Lung (tissue), 12 donors: ENCODE data around the gene HLA-DMA. TPM values are rescaled to one million over a fixed set of nuclear protein-coding genes. Genes with fewer than 3 reads are reported as not detected.

Source experiments
- ATAC-seq: fragments of 200-7000 bp; cut with Tn5 transposase; one replicate; pipeline ENCODE4 v1.9.1; 2020; ENCODE audit warnings: moderate number of reproducible peaks; ENCODE audit not compliant: insufficient read depth, low FRiP score
- DNase-seq, 3 donors: peaks; one replicate each; pipeline ENCODE4 v3.0.0-alpha.2; 2013 to 2017
- H3K27ac ChIP-seq, 2 donors: one replicate each; pipeline ENCODE4 v1.5.1; 2013; ENCODE audit warnings: mild to moderate bottlenecking in 2 of 2, moderate library complexity in 2 of 2, control low read depth in 1 of 2, inconsistent platforms in 1 of 2, low read depth in 1 of 2, low read length in 1 of 2
- H3K27me3 ChIP-seq, 3 donors: one replicate each; pipeline ENCODE4 v1.5.1; 2013; ENCODE audit warnings: low read length in 2 of 3; ENCODE audit not compliant: control insufficient read depth in 3 of 3, insufficient read depth in 3 of 3
- H3K36me3 ChIP-seq, 4 donors: one replicate each; pipeline ENCODE4 v1.5.1; 2013; ENCODE audit warnings: low read length in 4 of 4, mild to moderate bottlenecking in 1 of 4, moderate library complexity in 1 of 4; ENCODE audit not compliant: control insufficient read depth in 4 of 4, insufficient read depth in 4 of 4
- H3K4me1 ChIP-seq, 5 donors: one replicate each; pipeline ENCODE4 v1.5.1; 2013; ENCODE audit warnings: low read length in 5 of 5, mild to moderate bottlenecking in 2 of 5, moderate library complexity in 1 of 5; ENCODE audit not compliant: control insufficient read depth in 5 of 5, insufficient read depth in 5 of 5
- H3K4me3 ChIP-seq: one replicate; pipeline ENCODE4 v1.5.1; 2013; ENCODE audit warnings: mild to moderate bottlenecking, control low read depth, moderate library complexity
- H3K9ac ChIP-seq, 2 donors: one replicate each; pipeline ENCODE4 v1.5.1; 2013; ENCODE audit warnings: low read length in 2 of 2, control low read depth in 1 of 2; ENCODE audit not compliant: insufficient read depth in 1 of 2
- H3K9me3 ChIP-seq, 4 donors: one replicate each; pipeline ENCODE4 v1.5.1; 2013; ENCODE audit warnings: low read length in 3 of 4, mild to moderate bottlenecking in 1 of 4, moderate library complexity in 1 of 4; ENCODE audit not compliant: control insufficient read depth in 4 of 4, insufficient read depth in 3 of 4
- CTCF ChIP-seq: IDR thresholded peaks from 2 replicates; pipeline ENCODE4 v1.5.1; 2012; ENCODE audit warnings: mild to moderate bottlenecking; ENCODE audit errors: control extremely low read depth, extremely low read depth
- WGBS, 2 donors: extraction: QIAGEN DNeasy Blood & Tissue Kit; methylation state at CpG; one replicate each; pipeline ENCODE4 v1.1.7; 2013; 5-methylcytosine and 5-hydroxymethylcytosine counted together
- polyA plus RNA-seq, 2 donors: library from polyadenylated mRNA; stranded (reverse); fragments of 200-250 nt; gene quantifications; one replicate each; pipeline ENCODE4 v1.2.1, GENCODE V29; 2013
- total RNA-seq, 2 donors: library from RNA; depleted of rRNA in 1 of 2; stranded (reverse); fragments of >200 nt in 1 of 2; gene quantifications; one replicate each; pipeline ENCODE4 v1.2.1, GENCODE V29; 2014 to 2021
- donor health status: control.
- donor health status: control.
- donor health status: Bipolar disorder and iron deficiency.
- donor health status: healthy.
- donor health status: DM: yes; HTN: yes; CAD: no.

The HLA-DMA gene
- total and polyA plus RNA-seq, 4 donors: 76.8 to 240 (median 118) TPM

GRCh38 chr6:32983493-32983848 lies 30.6 kb upstream of the HLA-DMA start:
- H3K4me1 ChIP-seq: peaks cover 0 to 6% (median 0%) of the 10 kb centered on the region in 5 donors
- peaks cover 20 to 31% (median 28%) of the 10 kb centered on the region in 4 donors for H3K36me3 ChIP-seq
- no peak overlapping the region for H3K4me3 ChIP-seq
- H3K9ac ChIP-seq: no peak overlapping the region
- no peak for ATAC-seq
- no peak for DNase-seq
- 77 to 91% methylated on average over 1 of the region's 1 CpG for WGBS, 2 donors
- no peaks in the 10 kb centered on the region for H3K9me3 ChIP-seq
- no peak overlapping the region for H3K27ac ChIP-seq
- no peak for TF ChIP-seq CTCF
- no peaks in the 10 kb centered on the region for H3K27me3 ChIP-seq

- no peaks in the 10 kb centered on the region for H3K9me3 ChIP-seq
- H3K4me1 ChIP-seq: peaks cover 0 to 6% (median 0%) of the 10 kb centered on the region in 5 donors
- ATAC-seq (no peak), DNase-seq (peak in 1 of 3 donors; percentile 22)
- WGBS, 2 donors: 59 to 76% methylated on average over 6 of the region's 6 CpGs
- H3K9ac ChIP-seq: no peak overlapping the region
- no peak overlapping the region for H3K4me3 ChIP-seq
- no peak for TF ChIP-seq CTCF
- H3K27ac ChIP-seq: no peak overlapping the region
- H3K36me3 ChIP-seq: peaks cover 25 to 35% (median 33%) of the 10 kb centered on the region in 4 donors
- no peaks in the 10 kb centered on the region for H3K27me3 ChIP-seq
Observed at GRCh38 chr6:32982702-32983492, 30.0 kb upstream of the HLA-DMA start.

- 44 to 55% methylated on average over 8 of the region's 8 CpGs for WGBS, 2 donors
- H3K27ac ChIP-seq: no peak overlapping the region
Observed at GRCh38 chr6:32982084-32982701, 29.3 kb upstream of the HLA-DMA start.

More at GRCh38 chr6:32982084-32982701, 29.3 kb upstream of the HLA-DMA start:
- H3K9me3 ChIP-seq: no peaks in the 10 kb centered on the region
- ATAC-seq: no peak
- H3K4me3 ChIP-seq: no peak overlapping the region
- TF ChIP-seq CTCF: no peak
- H3K27me3 ChIP-seq: no peaks in the 10 kb centered on the region
- H3K4me1 ChIP-seq: peaks cover 0 to 6% (median 0%) of the 10 kb centered on the region in 5 donors
- peak in 2 of 3 donors; percentile 46 to 48 for DNase-seq
- H3K36me3 ChIP-seq: peaks cover 32 to 42% (median 40%) of the 10 kb centered on the region in 4 donors
- no peak overlapping the region for H3K9ac ChIP-seq
